Body of pancreas (tissue), 4 donors: Measurements from ENCODE around the gene C22orf42.

Experiments used
- POLR2A ChIP-seq, 3 donors: fragments of 450-650 bp; IDR thresholded peaks; one replicate each; pipeline ENCODE4 v1.6.1; 2016; ENCODE audit warnings: antibody characterized with exemption in 3 of 3, mild to moderate bottlenecking in 2 of 3
- TF ChIP-seq, protein P1 (sequence below), 7 experiments: fragments of 450-650 bp in 4 of 7; fragments of 200-600 bp in 3 of 7; sonication (generic) in 3 of 7; IDR thresholded peaks; one replicate each; pipeline ENCODE4 v1.5.1; 2016 to 2019; ENCODE audit warnings: antibody characterized with exemption in 7 of 7

DNA sequence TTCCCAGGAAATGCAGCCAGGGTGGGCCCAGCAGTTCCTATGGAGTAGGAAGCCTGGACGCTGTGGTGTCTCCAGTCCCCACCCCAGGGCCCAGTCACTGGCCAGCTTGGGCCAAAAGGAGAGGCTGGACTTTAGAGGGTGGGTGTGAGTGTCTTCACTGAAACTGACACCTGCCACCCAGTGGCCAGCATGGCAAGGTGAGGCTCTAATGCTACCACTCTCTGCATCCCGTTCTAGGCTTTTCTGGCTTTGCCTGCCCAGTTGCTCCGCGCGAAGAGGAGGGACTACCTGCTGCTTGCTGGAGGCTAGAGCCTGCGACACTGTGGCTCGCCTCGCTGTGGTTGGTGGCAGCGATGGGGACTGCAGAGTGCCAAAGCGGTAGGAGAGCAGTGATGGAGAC lies 35.4 kb downstream of the C22orf42 start:
- TF ChIP-seq, protein P1, sequence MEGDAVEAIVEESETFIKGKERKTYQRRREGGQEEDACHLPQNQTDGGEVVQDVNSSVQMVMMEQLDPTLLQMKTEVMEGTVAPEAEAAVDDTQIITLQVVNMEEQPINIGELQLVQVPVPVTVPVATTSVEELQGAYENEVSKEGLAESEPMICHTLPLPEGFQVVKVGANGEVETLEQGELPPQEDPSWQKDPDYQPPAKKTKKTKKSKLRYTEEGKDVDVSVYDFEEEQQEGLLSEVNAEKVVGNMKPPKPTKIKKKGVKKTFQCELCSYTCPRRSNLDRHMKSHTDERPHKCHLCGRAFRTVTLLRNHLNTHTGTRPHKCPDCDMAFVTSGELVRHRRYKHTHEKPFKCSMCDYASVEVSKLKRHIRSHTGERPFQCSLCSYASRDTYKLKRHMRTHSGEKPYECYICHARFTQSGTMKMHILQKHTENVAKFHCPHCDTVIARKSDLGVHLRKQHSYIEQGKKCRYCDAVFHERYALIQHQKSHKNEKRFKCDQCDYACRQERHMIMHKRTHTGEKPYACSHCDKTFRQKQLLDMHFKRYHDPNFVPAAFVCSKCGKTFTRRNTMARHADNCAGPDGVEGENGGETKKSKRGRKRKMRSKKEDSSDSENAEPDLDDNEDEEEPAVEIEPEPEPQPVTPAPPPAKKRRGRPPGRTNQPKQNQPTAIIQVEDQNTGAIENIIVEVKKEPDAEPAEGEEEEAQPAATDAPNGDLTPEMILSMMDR (IDR thresholded peaks at IDR 0.05) = peak in 1 of 7 experiments; percentile 11
- no peak for TF ChIP-seq POLR2A (IDR thresholded peaks at IDR 0.05)
